ENCODE data around the gene RAB21.

The RAB21 gene

DNA sequence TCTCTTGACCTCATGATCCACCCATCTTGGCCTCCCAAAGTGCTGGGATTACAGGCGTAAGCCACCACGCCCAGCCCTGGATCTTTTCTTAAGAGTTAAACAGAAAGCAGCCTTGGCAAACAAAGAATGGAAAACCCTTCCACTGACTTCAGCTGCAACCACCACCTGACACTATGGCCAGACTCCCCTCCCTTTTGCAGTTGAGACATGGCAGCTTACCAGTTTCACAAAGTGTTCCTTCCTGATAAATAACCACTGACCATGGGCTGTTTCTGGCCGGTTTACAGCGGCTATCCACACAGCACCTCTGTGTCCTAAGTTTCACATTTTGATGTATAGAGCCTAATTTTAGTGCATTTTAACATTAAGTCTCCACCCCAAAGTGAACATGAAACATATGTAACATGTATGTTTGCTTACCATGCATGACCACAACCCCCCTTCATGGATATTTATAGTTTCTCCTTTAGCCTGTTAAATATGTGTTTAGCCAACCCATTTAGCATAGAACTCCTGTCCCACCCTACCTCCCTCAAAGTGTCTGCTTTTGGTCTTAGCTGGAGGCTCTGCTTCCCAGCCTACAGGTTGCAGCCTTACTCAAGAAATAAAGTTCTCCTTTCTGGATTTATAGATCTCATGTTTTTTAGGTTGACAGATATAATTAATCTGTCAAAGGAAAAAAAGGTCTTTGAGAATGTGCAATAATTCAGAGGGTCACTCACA, 32.7 kb upstream of the RAB21 start:
- TF ChIP-seq, protein P1, sequence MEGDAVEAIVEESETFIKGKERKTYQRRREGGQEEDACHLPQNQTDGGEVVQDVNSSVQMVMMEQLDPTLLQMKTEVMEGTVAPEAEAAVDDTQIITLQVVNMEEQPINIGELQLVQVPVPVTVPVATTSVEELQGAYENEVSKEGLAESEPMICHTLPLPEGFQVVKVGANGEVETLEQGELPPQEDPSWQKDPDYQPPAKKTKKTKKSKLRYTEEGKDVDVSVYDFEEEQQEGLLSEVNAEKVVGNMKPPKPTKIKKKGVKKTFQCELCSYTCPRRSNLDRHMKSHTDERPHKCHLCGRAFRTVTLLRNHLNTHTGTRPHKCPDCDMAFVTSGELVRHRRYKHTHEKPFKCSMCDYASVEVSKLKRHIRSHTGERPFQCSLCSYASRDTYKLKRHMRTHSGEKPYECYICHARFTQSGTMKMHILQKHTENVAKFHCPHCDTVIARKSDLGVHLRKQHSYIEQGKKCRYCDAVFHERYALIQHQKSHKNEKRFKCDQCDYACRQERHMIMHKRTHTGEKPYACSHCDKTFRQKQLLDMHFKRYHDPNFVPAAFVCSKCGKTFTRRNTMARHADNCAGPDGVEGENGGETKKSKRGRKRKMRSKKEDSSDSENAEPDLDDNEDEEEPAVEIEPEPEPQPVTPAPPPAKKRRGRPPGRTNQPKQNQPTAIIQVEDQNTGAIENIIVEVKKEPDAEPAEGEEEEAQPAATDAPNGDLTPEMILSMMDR (IDR thresholded peaks at IDR 0.05; ENCODE audit: insufficient read depth, low read depth, low read length, missing control alignments): no peak
- no peak overlapping the region for H3K4me3 ChIP-seq (ENCODE audit: low read length)
- no peak for DNase-seq (ENCODE audit: low read depth)

DNA sequence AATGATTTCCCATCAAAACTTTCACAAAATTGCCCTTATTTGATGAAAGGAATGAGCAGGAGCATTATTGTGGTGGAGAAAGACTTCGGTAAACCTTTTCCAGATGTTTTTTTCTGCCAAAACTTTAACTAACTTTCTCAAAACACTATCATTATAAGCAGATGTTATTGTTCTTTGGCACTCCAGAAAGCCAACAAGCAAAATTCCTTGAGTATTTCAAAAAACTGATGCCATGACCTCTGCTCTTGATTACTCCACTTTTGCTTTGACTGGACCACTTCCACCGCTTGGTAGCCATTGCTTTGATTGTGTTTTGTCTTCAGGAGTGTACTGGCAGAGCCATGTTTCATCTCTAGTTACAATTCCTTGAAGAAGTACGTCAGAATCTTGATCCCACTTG, 29.7 kb upstream of the RAB21 start:
- DNase-seq (ENCODE audit: low read depth): no peak
- H3K4me3 ChIP-seq (ENCODE audit: low read length): no peak overlapping the region
- TF ChIP-seq, protein P1 (IDR thresholded peaks at IDR 0.05; ENCODE audit: insufficient read depth, low read depth, low read length, missing control alignments): no peak

DNA sequence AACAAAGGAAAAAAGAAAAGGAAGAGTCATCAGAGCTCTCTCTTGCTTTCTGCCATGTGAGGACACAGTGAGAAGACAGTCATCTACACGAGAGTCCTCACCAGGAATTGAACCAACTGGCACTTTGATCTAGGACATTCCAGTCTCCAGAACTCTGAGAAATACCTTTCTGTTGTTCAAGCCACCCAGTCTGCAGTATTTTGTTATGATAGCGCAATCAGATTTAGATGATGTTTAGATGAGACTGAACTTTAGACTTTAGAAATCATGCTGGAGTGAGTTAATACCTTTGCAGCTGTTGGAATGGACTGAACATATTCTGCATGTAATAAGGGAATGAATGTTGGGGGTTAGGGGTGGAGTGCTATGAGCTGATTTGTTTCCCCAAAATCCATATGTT, 28.1 kb upstream of the RAB21 start:
- DNase-seq (ENCODE audit: low read depth): no peak
- H3K4me3 ChIP-seq (ENCODE audit: low read length): no peak overlapping the region
- TF ChIP-seq, protein P1 (IDR thresholded peaks at IDR 0.05; ENCODE audit: insufficient read depth, low read depth, low read length, missing control alignments): no peak

DNA sequence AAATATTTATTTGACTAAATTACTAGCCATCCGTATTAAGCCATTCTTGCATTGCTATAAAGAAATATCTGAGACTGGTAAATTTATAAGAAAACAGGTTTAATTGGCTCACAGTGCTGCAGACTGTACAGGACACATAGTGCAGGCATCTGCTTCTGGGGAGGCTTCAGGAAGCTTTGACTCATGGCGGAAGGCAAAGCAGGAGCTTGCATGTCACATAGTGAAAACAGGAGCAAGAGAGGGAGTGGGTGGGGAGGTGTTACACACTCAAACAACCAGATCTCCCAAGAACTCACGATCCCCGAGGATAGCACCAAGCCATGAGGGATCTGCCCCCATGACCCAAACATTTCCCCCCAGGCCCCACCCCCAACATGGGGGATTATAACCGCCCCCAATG, 26.7 kb upstream of the RAB21 start:
- DNase-seq (ENCODE audit: low read depth): no peak
- H3K4me3 ChIP-seq (ENCODE audit: low read length): no peak overlapping the region
- TF ChIP-seq, protein P1 (IDR thresholded peaks at IDR 0.05; ENCODE audit: insufficient read depth, low read depth, low read length, missing control alignments): no peak

DNA sequence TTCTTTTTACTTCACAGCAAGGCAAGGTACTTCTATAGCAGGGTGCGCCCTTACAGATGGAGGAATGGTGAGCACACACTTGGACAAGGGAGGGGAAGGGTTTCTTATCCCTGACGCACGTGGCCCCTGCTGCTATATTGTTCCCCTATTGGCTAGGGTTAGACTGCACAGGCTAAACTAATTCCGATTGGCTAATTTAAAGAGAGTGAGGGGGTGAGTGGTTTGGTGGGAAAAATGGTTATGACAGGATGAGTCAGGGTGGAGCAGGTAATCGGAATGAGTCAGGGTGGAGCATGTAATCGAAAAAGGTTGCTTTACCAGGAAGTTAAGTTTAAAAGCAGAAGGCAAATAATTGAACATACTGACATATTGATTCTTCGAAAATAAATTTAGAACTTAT, 23.7 kb upstream of the RAB21 start:
- TF ChIP-seq, protein P1 (IDR thresholded peaks at IDR 0.05; ENCODE audit: insufficient read depth, low read depth, low read length, missing control alignments): no peak
- peak; percentile 16 for DNase-seq (ENCODE audit: low read depth)
- H3K4me3 ChIP-seq (ENCODE audit: low read length): no peak overlapping the region

DNA sequence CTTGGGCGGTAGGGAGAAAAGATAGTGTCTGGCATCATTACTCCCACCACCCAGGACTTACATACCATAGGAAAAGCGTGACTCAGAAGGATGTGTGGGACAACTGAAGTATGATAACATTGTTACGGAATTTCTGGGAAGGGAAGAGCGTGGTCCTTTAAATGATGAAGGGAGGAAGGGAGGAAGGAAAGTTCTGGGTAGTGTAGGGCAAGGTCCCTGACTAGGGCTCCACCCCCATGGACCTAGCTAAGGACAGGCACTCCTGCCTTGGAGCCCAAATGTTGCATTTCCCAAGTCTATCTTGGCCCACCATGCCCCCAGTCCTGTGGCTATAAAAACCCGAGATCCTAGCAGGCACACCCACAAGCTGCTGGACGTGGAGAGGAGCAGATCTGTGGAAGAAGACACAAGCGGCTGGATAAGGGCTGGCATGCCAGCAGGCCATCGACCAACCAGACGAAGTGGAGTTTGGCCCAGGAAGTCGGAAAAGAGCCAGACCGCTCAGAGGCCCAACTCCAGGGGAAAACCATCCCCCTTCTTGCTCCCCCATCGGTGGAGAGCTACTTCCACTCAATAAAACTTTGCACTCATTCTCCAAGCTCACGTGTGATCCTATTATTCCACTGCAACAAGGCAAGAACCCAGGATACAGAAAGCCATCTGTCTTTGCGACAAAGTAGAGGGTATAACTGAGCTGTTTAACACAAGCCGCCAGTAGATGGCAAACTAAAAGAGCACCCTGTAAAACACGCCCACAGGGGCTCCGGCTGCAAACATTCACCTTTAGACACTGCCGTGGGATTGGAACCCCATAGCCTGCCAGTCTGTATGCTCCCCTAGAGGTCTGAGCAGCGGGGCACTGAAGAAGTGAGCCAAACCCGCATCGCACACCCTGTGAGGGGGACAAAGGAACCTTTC, 23.0 kb upstream of the RAB21 start:
- DNase-seq (ENCODE audit: low read depth): no peak
- TF ChIP-seq, protein P1 (IDR thresholded peaks at IDR 0.05; ENCODE audit: insufficient read depth, low read depth, low read length, missing control alignments): no peak
- no peak overlapping the region for H3K4me3 ChIP-seq (ENCODE audit: low read length)

Measured in epithelial cell of esophagus (primary cell).